Heart left ventricle (tissue), 13 donors: ENCODE measurements around the gene SULT1C4.

Experiments used
- POLR2A ChIP-seq, 2 donors: fragments of 450-650 bp; IDR thresholded peaks; one replicate each; pipeline ENCODE4 v1.6.1; 2017; ENCODE audit warnings: antibody characterized with exemption in 2 of 2, mild to moderate bottlenecking in 2 of 2, moderate library complexity in 2 of 2
- TF ChIP-seq, protein P1 (sequence below), 12 donors: fragments of 200-600 bp; sonication (generic) in 4 of 12; IDR thresholded peaks; one replicate each; pipeline versions ENCODE4 v1.5.0 to v1.8.0; 2018 to 2022; ENCODE audit warnings: antibody characterized with exemption in 12 of 12, mild to moderate bottlenecking in 5 of 12
- donor health status: ischemic (EF 13 %, LVEDD 7.1; RV severe dilation, severe dysfunction).
- donor health status: DM: no; HTN: yes; CAD: no.
- donor health status: DM: no; HTN: no; CAD: no.
- donor health status: ischemic (EF 25% LVEDD 6.9; RV normal size, moderate dysfunction).
- donor health status: ischemic (EF 25% LVEDD 5.7; RV mildly dilated, moderate dysfunction).
- donor health status: ischemic (EF 35%, LVEDD 5.7; RV mildly dilated, moderate dysfunction).
- donor health status: nonischemic (EF 11% LVEDD 7.7; RV severe dilation, severe dysfunction).
- donor health status: DM: yes; HTN: yes; CAD: no.
- donor health status: PGD.
- donor health status: ischemic (EF 29% LVEDD 5.4; RV normal size, mild dysfunction).
- donor health status: nonischemic (EF 23%, LVEDD 6.1; RV moderate dilation, normal function).

DNA sequence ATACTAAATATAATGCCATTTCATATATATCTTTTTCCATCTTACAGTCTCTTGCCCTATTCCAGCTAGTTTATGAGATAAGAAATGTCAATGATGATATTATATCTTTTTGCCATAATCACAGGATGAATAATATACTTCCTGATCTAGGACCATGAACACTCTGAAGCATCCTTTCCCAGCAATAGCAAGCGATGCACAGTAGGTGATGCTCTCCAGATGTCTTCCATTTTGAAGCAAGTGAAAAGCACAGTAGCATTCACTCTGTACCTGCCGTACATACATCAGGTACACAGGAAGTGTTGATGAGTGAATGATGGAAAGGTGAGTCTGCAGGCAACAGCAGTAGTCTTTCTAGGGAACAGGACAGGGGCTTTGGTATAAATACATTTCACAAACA, 8.6 kb upstream of the SULT1C4 start:
- TF ChIP-seq, protein P1, sequence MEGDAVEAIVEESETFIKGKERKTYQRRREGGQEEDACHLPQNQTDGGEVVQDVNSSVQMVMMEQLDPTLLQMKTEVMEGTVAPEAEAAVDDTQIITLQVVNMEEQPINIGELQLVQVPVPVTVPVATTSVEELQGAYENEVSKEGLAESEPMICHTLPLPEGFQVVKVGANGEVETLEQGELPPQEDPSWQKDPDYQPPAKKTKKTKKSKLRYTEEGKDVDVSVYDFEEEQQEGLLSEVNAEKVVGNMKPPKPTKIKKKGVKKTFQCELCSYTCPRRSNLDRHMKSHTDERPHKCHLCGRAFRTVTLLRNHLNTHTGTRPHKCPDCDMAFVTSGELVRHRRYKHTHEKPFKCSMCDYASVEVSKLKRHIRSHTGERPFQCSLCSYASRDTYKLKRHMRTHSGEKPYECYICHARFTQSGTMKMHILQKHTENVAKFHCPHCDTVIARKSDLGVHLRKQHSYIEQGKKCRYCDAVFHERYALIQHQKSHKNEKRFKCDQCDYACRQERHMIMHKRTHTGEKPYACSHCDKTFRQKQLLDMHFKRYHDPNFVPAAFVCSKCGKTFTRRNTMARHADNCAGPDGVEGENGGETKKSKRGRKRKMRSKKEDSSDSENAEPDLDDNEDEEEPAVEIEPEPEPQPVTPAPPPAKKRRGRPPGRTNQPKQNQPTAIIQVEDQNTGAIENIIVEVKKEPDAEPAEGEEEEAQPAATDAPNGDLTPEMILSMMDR (IDR thresholded peaks at IDR 0.05) = no peak
- TF ChIP-seq POLR2A (IDR thresholded peaks at IDR 0.05) = no peak
